DMS53 treated with DMSO at 0.1 percent for 48 hours (cell line): ENCODE measurements around the gene CCDC142.
"Not testable (repeated sequence)": the region's sequence is repeated elsewhere in the genome, so short reads cannot be mapped to it uniquely, and the experiment has no call there.

Experiments
- DNase-seq: peaks from one replicate; lab custom pipeline; 2025; ENCODE audit not compliant: unreplicated experiment; lab: John Stamatoyannopoulos, UW

Gene CCDC142

DNA sequence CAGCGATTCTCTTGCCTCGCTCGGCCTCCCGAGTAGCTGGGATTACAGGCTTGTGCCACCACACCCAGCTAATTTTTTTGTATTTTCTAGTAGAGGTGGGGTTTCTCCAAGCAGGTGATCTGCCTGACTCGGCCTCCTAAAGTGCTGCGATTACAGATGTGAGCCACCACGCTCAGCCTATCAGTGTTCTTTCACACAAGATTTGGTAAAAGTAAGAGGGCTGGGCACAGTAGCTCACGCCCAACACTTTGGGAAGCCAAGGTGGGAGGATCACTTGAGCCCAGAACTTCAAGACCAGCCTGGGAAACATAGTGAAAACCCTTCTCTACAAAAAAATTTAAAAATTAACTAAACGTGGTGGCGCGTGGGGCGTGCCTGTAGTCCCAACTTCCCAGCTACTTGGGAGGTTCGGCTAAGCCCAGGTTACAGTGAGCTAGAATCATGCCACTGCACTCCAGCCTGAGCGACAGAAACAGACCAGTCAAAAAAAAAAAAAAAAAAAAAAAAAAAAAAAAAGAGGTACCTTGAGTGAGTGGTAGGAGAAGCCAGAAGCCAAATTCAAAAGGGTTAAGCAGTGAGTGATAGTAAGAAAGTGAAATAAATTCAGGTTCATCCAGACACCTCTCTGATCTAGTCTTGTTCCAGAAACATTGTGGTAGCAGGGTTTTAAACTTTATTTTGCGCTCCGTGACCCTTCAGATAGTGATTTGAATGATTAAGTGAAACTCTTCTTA is 11.3 kb downstream of the CCDC142 start:
- DNase-seq: no peak

DNA sequence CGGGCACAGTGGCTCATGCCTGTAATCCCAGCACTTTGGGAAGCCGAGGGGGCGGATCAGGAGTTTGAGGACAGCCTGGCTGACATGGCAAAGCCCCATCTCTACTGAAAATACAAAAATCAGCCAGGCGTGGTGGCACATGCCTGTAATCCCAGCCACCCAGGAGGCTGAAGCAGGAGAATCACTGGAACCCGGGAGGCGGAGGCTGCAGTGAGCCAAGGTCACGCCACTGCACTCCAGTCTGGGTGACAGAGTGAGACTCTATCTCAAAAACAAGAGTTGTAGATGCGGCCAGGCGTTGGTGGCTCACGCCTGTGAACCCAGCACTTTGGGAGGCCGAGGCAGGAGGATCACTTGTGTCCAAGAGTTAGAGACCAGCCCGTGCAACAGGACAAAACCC is 12.1 kb downstream of the CCDC142 start:
- DNase-seq: not testable (repeated sequence)

DNA sequence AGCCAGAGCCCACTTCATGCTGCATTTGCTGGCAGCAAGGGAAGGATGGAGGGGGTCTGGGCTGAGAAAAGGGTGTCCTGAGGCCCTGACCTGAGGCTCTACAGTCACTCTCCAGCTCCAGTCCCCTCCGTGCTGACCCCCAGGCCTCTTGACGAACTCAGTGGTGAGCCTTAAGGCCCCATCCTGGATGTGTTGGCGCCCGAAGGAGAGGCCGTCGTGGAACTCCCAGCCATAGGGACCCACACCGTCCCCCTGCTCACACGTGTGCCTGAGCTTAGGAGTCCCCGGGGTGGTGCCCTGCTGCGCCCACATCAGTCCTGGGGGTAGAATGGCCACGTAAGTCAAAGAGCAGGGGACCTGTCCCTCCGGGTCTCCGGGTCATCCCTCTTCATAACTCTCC is 18.4 kb downstream of the CCDC142 start:
- DNase-seq: no peak

DNA sequence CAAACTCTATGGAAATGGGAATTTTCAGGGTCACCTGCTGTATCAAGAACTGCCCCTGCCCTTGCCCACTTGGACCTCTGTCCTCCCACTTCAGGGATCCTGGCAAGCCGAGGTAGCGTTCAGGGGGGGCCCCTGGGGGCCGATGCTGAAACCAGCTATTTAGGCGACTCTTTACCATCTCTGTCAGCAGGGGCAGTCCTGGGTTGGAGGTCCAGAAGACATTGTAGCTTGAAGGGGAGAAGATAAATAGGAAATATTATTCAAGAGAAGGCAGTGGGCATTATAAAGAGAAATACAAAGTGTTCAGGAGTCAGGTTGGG is 20.1 kb downstream of the CCDC142 start:
- DNase-seq: no peak

DNA sequence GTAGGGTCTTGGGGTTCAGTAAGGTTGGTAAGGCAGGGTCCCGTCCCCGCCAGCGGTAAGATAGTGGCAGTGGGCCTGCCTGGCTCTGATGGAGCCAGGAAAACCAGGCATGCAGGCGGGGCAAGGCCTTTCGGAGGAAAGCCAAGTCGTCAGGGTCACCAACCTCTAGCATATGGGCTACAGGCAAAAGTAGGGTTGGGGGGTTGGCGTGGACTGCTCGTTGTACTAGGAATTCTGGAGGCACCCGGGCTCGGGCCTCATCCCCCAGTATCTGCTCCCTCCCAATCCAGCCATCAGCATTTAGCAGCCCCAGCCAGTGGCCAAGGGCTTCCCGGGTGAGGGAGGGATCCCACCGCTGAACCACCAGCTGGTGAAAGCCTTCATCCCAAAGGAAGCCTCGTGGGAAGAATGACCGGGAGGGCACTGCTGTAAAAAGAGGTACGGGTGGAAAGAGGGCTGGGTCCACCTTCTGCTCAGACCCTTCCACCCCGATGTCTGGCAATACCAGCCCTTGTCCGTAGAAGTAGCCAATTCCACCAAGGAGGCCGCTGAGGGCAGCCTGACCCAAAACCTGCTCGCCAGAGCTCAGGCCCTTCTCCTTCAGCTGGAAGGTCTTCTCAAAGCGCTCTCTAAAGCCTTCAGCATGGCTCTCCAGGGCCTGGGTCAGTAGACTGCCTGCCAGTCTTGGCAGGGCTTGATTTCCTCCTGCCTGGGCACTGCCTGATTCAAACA is 20.6 kb downstream of the CCDC142 start:
- DNase-seq: no peak

DNA sequence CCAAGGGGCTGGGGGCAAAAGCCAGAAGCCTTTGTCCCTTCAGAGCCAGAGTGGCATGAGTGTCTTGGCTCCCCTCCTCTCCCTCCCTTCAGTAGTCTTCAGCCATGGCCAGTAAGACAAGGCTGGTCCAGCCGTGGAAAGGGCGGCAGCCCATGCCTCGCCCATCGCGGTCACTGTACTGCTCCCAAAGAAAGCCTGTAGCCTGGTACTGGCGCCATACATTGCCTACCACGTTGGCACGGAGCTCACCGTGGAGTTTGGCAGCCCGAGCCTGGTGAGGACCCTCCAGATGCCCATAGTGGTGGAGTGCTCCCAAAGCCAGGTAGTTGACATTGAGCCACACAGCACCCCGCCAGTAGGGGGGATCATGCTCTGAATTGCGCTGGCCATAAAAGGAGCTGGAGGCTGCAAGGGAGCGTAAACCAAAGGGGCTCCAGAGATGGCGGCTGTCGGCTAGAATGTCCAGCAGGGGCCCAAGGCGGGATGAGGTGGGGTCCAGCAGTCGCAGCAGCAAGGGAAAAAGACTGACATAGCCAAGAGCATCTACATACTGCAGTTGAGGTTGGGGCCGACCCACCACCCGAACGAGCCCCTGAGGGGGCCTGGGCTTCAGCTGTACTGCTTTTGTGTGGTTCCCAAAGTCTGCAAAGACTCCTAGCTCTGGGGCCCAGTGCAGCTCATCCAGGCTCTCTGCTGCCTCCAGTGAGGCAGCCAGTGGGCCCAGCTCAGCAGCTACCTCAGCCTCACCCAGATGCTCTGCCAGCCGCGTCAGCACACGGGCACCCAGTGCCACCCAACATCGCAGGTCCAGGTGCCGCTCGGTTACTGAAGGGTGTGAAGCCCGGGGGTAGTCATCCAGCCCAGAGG is 21.4 kb downstream of the CCDC142 start:
- DNase-seq: no peak

DNA sequence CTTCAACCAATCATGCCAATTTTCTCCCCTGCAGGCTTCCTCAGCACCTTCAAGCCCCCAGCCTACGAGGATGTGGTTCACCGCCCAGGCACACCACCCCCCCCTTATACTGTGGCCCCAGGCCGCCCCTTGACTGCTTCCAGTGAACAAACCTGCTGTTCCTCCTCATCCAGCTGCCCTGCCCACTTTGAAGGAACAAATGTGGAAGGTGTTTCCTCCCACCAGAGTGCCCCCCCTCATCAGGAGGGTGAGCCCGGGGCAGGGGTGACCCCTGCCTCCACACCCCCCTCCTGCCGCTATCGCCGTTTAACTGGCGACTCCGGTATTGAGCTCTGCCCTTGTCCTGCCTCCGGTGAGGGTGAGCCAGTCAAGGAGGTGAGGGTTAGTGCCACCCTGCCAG is 22.6 kb downstream of the CCDC142 start:
- not testable (repeated sequence) for DNase-seq

DNA sequence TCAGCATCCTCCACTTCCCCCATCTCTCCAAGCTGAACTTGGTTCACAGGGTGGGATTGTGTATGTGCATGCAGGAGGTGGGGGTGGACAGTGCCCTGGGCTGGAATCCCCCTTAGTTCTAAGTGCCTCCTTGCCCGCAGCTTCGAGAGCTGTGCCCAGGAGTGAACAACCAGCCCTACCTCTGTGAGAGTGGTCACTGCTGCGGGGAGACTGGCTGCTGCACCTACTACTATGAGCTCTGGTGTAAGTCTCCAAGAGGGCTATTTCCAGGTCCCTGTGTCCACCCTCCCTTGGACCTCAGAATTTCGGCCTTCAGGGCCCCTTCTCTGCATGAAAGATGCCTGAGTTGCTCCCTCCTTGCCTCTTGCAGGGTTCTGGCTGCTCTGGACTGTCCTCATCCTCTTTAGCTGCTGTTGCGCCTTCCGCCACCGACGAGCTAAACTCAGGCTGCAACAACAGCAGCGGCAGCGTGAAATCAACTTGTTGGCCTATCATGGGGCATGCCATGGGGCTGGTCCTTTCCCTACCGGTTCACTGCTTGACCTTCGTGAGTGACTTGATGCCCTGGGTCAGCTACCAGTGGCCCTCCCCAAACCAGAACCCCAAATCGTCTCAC is 23.2 kb downstream of the CCDC142 start:
- not testable (repeated sequence) for DNase-seq

DNA sequence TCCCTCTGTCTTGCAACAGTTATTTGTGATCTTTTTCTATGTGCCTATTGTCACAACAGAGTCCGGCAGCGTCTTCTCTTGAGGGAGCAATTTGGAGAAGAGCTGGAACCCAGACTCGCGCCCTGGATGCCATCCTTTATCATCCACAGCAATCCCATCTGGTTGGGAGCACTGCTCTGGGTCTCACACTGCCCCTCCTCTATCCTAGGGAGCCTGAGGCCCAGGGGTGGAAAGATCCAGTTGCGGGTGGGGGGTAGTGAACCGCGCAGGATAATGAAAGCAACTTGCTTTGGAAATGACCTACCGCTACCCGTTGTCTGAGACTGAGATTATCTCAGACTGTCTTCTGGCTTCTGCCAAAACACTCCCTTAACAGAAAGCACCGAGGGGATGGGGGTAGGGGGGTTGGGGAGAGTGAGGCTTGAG is 23.8 kb downstream of the CCDC142 start:
- DNase-seq: peak; percentile 48

DNA sequence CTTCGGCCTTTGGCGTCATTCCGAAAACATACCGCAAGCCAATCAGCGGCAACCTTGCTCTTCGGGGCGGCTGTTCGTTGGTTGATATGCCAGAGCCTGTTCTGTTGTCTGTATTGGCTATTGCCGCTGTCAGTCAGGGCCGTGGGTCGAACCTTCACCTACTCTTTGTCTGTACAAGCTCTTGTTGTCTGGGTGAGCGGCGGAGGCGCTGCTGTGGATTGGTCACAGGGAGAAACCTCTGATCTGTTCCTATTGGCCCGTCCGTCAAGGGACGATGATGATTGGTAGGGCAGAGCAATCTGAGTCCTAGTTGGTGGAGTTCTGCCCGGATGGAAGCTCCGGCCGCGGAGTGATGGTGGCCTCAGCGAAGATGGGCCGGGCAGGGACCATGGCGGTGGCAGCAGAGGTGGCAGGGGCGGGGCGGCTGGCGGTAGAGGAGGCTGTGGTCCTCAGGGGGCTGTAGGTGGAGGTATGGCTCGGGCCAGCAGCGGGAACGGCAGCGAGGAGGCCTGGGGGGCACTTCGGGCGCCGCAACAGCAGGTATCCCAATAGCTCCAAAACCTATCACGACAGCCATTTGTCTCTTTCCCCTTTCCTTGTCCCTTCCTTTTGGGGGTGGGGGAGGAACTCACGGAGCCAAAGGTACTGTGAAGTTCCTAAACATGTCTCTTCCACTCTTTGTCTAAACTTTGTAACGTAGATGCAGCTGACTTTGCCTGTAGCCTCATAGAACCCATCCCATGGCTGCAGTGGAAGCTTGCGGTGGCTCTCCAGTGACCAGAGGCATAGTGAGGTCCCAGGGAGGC is 24.5 kb downstream of the CCDC142 start, which contains the start of gene WBP1:
WBP1 (plus strand) TSS at position 307 of the 806 bp plus-strand sequence; CDS start at position 472, 165 bp downstream.
- peak; percentile 99 for DNase-seq

DNA sequence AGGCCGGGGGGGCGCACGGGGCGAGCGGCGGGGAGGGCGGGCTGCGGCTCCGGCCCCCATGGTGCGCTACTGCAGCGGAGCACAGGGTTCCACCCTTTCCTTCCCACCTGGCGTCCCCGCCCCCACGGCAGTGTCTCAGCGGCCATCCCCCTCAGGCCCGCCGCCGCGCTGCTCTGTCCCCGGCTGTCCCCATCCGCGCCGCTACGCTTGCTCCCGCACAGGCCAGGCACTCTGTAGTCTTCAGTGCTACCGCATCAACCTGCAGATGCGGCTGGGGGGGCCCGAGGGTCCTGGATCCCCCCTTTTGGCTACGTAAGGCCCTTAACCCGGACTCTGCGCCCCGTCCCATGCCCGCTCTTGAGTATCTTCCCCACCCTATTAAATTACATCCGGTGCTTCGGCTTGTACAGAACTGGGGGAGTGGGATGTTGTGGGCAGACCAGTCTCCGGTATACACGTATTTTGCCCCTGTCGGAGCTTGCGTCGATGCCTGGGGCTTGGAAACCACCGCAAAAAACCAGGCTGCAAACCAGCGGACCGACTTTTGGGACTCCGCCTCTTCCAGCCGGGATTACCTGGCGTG is 25.2 kb downstream of the CCDC142 start:
- DNase-seq: no peak

DNA sequence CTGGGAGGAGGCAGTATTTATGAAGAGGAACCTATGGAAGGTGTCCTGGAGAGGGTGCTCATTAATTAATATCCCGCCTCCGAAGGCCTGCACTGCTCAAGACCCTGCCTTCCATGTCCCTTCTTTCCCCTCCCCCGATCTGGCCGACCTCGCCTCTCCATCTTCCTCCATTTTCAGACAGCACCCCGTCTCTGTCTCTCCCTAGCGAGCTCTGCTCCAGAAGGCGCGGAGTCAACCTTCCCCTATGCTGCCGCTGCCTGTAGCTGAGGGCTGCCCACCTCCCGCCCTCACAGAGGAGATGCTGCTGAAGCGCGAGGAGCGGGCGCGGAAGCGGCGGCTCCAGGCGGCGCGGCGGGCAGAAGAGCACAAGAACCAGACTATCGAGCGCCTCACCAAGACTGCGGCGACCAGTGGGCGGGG is 25.7 kb downstream of the CCDC142 start:
- peak; percentile 55 for DNase-seq

DNA sequence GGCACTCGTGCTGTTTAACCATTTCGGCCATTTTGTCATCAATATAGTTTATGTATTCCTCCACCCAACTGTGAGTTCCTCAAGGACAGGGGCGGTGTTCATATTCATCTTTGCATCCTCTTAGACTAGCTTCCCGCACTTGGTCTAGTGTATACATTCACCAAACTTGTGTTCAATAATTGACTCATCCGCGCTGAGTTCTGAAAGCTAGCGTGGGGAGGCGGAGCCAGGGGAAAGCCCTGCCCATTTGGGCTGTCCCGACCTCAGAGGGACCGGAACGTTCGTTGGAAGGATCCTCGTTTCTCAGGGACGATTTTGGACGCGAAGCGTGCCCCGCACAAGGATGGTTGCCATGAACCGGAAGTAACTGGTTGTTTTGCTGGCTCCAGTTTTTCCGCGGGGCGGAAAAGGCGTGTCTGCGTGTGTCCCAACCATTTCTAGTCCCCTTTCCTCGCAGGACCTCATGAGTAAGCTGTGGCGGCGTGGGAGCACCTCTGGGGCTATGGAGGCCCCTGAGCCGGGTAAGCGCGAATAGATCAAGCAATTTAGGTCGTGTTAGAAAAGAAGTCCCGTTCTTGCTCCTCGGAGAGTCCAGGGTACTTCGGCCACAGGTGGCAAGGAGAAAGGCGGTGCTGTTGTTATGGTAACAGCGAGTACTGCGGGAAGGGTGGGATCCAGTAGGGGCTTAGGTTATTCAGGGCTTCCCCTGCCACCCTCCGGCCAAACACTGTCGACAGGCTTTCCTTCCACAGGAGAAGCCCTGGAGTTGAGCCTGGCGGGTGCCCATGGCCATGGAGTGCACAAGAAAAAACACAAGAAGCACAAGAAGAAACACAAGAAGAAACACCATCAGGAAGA is 27.9 kb downstream of the CCDC142 start, which contains the start of gene INO80B:
INO80B (plus strand) TSS at position 434 of the 858 bp plus-strand sequence; CDS start at position 464, 30 bp downstream.
- peak; percentile 92 for DNase-seq

DNA sequence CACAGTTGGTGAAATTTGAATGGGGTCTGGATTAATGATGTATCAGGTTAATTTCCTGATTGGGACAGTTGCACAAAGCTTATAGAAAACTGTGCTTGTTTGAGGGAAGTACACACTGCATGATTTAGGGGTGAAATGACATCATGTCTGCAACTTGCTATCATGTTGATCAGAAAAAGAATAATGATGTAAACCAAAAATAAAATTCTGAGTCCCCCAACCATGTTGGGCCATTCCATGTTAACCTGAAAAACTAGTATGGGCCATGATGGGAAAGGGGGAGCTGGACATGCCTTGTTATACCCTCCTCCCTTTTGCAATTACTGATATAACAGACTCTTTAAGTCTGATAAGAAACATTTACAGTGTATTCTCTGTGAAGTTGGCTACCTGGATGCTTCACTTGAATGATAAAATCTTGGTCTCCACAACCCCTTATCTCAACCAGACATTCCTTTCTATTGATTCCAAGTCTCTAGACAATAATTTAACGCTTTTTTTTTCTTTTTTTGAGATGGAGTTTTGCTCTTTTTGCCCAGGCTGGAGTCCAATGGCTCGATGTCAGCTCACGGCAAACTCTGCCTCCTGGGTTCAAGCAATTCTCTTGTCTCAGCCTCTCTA is 32.1 kb downstream of the CCDC142 start:
- DNase-seq: no peak

DNA sequence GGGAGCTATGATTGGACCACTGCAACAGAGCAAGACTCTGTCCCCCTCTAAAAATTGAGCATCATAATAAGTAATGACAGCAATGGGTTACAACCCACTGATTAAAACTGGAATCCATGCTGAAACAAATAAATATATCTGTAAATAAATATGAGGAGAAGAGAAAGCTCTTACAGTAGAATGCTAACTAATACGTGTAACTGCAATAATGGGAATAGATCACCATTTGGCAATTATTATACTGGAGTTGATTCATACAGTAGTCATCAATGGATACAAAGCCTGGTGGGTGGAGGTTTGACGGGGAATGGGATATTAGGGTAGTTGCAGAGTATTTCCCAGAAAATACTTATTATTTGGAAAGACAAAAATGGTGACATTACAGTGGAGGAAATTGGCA is 34.0 kb downstream of the CCDC142 start:
- DNase-seq: no peak

DNA sequence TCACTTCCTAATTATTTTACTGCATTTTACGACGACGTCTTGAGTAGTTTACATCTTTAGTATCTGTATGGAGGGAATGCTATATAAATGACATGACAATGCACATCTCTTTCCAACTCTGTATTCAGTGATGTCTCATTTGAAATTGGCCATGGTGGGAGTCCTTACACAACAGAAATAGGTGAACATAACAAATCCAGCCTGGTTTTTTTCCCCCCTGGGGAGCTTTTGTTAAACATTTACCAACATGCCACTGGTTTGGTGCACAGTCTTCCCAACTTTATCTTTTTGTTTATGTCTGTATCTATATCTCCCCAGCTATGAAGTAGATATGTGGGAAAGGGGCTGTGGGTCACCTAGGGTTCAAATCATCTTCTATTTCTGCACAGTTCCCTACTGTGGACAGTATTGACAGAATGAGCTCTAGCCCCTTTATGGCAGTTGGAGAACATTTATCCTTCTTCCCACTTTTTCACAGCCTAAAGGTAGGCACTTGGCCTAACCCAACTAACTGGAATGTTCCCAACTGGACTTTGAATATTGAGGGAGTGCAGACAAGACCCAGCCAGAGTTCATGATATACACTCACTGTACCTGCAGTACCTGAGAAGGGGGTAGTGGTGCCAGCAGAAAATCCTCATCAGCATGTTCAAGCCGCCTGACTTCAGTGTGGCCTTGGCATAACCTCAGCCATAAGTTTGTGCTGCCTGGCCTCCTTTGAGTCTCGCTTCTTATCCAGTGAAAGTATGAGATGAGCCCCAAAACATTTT is 35.4 kb downstream of the CCDC142 start:
- DNase-seq: no peak

DNA sequence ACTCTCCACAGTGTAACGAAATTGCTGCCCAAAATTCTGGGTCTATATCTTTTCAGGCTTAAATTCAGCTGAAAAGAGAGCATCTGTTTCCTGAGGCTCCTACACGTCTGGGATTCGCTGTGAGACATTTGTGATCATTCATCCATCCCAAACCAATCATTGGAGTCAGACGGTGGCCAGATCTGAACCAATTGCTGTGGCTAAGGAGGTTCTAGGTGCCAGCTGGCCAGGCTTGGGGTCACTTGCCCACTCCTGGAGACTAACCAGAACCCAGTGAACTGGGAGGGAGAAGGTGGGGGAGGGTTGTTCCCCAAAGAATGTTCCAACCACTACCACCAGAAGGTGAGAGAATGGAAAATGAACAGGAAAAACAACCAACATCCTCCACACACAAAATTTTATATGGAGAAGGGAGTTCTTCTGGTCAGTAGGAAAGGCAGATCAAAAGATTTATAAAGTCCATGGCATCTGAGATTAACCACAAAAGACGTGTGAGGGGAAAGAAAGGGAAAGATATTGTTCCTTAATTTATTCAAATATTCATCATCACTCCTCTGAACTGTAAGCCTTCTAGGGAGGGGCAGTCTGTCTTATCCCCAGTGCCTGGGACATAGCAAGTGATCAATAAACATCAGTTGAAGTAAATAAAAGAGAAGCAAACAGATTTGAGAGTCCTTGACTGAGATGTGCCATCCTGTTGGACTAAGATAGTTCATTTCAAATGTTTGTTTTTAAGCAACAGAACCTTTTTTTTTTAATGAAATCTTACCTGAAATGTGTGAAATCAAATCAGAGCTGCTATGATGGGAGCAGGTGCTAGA is 38.1 kb downstream of the CCDC142 start:
- DNase-seq: no peak
